Effector CD4-positive, alpha-beta T cell (primary cell): ENCODE measurements around the gene CAPN6. TPM values are rescaled to one million over a fixed set of nuclear protein-coding genes. Genes with fewer than 3 reads are reported as not detected.

Experiments used
- DNase-seq: peaks from one replicate; pipeline ENCODE4 v3.0.0-alpha.2; 2020
- total RNA-seq: gene quantifications from one replicate; lab custom pipeline; 2026; lab: John Stamatoyannopoulos, UW

Gene CAPN6, protein sequence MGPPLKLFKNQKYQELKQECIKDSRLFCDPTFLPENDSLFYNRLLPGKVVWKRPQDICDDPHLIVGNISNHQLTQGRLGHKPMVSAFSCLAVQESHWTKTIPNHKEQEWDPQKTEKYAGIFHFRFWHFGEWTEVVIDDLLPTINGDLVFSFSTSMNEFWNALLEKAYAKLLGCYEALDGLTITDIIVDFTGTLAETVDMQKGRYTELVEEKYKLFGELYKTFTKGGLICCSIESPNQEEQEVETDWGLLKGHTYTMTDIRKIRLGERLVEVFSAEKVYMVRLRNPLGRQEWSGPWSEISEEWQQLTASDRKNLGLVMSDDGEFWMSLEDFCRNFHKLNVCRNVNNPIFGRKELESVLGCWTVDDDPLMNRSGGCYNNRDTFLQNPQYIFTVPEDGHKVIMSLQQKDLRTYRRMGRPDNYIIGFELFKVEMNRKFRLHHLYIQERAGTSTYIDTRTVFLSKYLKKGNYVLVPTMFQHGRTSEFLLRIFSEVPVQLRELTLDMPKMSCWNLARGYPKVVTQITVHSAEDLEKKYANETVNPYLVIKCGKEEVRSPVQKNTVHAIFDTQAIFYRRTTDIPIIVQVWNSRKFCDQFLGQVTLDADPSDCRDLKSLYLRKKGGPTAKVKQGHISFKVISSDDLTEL
- not detected for total RNA-seq

DNA sequence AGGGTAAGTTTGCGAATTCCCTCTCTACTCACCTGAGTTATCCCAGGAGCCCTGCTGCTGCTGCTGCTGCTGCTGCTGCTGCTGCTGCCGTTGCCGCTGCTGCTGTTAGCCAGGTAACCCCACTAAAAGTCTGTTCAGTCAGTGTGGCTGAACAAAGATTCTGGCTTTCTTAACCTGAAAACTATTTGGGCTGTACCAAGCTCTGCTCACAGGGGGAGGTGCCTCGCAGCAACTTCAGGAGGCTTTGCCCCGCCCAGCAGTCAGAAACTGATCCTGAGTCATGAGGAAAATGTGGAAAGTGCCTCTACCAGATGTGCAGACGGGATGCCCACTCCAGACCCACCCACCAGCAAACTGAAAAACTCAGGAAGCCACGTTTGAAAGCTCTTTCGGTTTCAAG lies at the start of gene CAPN6:
TSS of gene CAPN6 (minus strand) at position 145 of the 400 bp plus-strand sequence. CDS start 6,547 bp downstream, outside the sequence.
- no peak for DNase-seq

DNA sequence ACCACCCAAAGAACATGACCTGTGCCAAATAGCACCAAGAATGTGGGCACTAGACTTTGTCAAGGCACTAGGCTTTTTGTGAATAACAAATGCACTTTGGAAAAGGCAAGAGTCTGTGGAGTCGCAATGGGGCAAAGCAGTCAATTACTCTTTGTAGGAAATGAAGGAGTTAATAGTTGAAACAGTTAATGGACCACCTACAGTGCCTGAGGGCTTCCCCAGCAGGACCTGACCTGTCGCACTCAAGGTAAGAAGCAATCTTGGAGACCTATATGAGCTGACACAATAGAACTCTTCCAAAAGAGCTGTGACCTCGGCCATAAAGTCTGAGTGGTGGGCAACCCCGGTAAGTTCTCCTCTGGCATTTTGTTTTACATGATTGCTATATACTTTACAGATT lies 49.2 kb upstream of the CAPN6 start:
- DNase-seq = no peak

DNA sequence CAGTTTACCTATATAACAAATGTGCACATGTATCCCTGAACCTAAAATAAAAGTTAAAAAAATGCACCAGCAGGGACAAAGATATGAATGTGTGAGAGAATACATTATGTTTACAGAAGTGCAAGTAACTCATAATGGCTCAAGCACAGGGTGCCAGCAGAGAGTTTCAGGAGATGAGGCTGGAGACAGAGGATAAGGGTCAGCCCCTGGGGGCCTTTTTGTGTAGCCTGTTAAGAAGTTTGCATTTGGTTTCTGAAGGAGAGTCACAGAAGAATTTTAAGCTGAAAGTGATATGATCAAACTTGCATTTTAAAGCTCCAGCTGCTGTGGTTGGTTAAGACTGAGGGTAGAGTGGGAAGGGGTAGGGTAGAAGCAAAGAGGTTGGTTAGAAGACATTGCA lies 48.6 kb upstream of the CAPN6 start:
- DNase-seq = no peak

DNA sequence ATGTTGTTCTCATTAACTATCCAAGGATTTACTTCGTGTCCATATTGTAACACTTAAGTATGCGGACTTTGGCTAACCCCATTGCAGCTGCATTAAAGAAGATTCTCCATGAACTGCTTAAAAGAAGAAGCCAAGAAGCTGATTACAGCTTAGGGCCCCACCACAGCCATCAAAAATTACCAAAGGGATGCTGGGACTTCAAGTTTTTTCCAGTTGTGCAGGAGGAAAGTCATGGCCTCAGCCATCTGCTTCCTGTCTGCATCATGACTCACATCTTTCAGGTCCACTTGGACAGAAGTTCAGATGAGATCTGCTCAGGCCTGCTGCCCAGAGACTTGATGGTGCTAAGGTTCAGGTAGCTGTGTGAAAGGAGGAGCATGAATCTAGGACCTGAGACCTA lies 38.8 kb upstream of the CAPN6 start:
- no peak for DNase-seq

DNA sequence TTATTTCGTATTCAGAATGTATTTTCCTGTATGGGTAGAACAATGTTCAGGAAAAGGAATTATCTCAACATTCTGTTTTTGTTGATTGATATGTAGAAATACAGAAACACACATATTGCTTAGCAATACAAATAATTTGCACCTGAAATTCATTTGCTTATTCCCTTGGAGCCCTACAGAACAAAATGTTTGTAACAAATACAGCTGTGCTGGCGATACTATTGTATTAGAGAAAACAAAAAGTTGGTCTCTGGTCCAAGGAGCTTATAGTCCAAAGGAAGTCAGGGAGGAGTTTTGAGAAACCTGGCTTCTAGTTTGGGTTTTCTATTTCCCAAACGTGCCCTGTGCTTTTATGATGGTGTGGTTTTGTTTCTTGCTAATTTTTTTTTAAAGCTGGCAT lies 37.8 kb upstream of the CAPN6 start:
- no peak for DNase-seq

DNA sequence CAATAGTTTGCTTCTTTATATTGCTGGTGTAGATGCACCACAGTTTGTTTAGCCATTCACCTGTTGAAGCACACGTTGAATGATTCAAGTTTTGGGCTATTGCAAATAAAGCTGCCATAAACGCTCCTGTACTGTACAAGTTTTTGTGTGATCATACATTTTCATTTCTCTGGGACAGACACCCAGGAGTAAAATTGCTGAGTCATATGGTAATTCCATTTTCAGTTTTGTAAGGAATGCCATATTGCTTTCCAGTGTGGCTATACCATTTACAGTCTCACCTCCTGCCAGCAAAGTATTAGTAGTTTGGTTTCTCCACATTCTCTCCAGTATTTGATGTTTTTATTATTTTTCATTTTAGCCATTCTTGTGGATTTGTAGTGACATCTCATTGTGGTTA lies 32.0 kb upstream of the CAPN6 start:
- DNase-seq = no peak

DNA sequence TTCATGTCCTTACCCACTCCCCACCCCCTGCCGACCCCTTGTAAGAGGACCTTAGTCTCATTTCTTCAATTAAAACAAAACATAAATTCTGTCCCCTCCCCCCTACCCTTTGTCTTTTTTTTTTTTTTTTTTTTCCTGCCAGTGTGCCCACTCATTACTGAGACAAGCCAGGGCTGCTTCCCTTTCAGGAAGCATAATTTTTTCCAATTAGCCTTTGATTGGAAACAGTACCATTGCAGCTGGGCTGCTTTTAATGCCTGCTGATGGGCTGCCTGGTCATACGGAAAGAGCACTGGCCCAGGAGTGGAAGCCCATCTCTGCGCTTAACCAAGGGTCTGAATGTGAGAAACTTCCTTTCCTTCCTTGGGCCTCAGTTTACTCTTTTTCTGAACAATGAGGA lies 18.6 kb upstream of the CAPN6 start:
- no peak for DNase-seq

DNA sequence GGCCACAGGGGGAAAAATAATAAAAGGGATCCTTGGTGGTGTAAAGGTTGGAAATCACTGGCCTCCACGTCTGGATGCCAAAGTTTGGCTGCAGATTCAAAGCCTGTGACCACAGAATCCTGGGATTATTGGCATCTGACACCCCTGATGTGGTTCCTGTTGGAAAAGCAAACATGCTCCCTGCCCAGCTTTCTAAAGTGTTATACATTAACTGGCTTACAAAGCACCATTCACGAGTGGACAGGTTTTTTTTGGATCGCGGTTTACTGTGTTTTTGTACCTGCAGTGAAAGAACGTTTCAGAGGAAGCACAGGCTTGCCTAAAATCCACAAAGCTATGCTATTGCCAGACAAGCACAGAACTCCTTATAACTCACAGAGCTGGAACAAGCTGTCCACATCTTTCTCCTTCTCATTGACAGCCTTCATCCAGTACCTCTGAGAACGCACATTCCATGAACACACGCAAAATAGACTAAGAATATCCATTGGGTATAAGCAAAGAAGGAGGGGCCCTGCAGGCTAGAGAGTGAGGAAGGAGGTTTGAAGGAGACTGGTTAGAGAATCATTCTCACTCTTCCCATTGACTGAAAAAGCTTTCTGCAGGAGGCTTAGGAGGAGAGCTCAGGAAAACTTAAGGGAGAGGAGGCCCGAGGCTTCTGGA lies 14.5 kb upstream of the CAPN6 start:
- DNase-seq = no peak

DNA sequence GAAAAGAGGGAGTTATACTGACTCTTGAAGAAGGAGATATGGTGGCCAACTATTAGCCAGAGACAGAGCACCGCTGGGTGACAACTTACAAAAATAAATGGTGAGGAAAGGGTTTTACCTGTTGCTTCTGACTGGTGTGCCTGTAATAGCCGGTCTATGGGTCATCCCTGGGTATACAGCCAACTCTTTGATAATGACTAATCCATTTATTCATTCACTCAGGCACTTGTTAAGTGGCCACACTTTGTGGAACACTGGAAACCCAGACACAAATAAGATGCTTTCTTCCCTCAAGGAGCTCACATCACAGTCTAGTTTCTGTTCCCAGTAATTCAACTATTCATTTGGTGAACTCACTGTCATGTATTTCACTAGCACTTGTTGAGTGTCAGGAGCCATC lies 13.2 kb upstream of the CAPN6 start:
- no peak for DNase-seq

DNA sequence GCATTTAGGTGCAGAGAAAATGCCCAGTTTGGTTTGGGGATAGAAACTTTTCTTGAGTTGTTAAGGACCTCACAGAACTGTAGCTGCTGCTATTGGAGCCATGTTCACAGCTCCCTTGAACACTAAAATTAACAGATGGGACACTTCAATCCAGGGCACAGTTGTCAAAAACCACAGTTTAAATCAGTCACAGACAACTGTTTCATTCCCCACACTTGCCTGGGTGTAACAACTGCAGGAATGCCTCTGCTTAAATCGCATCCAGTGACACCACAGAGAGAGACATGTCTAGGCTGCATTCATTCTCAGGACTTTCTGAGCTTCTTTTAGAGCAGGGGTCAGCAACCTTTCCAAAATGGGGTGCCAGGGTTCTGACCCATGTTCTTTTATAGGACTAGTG lies 12.7 kb upstream of the CAPN6 start:
- DNase-seq = no peak

DNA sequence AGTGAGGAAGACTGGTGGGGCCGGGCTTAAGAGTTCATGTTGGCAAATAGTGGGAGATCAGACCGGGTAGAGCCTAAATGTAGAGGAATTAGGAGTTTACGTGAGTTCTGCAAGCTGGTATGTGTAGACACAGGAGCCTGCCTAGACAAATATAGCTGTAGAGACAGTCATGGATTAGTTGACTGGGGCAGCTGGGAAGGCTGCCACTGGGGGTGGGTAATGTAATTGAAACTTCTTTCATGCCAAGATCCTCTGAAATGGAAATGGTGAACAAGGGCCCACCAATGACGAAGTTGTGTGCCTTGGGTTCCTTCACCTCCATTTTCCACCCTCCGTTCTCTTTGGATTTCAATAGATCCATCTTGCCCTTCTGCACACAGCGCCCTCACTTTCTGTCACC lies 11.9 kb upstream of the CAPN6 start:
- no peak for DNase-seq

DNA sequence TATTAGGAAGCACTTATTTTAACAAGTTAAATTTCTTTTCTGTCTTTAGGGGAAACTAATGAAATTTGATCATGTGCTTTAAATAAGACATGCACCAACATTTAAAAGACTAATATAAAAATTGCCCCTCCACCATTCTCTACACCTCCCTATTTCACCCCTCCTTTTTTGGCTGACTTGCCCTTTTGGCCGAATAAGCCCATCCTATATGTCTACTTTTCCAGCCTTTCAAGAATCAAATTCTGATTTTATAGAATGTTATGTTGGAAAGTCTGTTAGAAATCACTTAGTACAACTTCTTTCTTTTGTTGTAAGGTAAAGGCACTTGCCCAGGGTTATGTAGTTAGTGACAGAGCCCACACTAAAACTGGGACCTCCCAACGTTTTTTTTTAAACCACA lies 1.8 kb downstream of the CAPN6 start:
- DNase-seq = no peak

DNA sequence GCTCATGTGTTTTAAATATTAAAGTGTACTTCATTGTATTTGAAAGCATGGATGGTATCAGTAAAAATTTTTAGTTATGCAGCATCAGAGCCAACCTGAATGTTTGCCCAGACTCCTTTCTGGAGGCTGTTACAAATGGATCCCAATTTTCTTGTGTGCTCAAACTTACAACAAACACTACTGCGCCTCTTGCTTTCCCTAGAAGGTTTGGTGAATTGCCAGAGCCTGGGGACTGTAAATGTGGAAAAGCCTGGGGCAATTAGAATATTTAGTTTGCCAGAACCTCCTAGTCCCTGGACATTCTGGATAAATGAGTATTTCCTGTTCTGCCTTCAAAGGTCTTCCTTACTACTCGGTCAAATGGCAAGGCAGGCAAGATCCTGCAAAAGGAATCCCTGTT lies 4.8 kb downstream of the CAPN6 start:
- no peak for DNase-seq

DNA sequence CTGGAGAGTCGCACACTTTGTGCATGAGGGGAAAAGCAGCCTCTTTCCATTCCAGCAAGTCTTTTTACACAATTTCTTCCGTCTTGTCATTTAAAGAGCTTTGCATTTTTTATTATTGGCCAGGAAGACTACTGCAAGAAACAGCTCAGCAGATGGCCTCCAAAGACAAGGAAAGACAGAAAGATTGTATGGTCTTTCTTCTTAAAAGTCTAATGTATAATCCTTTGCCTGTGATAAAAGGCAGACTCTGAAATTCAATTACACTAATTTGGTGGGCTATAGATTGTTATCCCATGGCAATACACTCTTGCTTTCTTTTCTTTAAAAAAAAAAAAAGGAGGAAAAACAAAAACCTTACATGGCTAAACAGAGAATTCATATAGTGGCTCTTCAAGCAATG lies 5.9 kb downstream of the CAPN6 start:
- DNase-seq = no peak

DNA sequence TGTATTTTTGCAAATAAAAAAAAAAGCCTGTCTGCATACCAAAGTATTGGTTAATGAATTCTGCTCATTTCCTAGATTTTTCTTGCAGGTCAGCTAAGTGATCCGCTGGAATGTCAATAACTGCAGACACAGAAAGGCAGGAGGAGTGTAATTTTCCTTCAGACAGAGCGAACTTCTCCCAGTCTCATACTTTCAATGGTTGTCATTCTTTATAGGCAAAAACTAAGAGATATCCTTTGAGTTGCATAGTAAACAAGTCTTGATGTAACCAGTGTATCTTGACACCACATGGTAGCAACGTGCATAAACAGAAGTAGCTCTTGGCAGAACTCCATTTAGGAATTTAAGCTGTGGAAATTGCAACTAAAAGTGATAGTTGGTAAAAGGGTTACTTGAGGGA lies 8.2 kb downstream of the CAPN6 start:
- DNase-seq = no peak

DNA sequence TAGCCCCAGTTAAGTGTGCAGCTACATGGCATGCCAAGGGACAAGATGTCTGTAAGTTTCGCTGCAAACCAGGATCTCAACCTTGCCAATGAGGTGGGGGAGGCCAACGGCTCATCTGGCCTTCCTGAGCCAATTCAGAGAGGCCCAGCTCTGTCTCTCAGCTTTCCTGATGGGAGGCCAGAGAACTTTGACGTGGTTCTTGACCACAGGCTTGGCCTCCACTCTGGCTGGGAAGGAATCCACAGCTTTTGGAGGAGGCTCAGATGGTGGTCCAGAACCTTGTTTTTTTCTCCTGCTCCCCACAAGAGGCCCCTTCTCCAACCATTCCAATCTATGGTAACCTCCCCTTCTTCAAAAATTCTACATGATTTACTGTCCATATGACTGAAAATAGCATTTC lies 9.8 kb downstream of the CAPN6 start:
- DNase-seq = no peak

DNA sequence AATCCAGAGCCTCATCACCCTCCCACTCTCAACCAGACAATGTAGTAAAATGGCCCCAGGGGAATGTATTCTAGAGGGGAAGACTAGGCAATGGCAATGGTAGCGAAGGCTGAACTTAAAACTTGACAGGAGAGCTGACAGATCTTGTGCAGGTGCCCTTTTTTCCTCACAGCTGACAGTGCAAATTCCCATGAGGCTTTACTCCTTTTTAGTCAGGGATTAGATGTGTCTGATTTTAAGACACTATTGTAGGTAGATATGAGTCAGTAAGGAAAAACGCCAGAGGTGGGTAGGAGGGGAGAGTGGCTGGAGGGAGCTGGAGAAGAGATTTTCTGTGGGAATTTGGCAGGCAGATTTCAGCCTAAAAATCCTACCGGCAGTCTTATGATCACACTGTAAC lies 10.7 kb downstream of the CAPN6 start:
- no peak for DNase-seq

DNA sequence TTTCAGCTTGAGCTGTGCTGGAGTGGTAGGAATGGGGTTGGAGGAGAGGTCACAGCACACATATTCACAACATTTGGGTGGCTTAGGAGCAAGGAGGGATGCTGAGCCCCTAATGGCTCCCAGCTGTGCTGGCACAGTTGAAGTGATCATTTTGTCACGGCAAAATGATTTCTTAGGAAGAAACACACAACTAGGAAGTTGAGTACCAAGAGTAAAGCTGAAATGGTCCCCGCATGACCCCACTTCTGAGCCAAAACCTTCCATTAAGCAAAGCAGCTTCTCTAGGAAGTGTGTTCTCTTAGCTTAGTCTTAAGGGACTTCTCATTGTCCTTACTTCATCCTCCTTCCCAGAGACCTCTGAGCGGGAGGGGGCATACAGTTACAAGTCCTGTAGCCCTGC lies 12.6 kb downstream of the CAPN6 start:
- no peak for DNase-seq

DNA sequence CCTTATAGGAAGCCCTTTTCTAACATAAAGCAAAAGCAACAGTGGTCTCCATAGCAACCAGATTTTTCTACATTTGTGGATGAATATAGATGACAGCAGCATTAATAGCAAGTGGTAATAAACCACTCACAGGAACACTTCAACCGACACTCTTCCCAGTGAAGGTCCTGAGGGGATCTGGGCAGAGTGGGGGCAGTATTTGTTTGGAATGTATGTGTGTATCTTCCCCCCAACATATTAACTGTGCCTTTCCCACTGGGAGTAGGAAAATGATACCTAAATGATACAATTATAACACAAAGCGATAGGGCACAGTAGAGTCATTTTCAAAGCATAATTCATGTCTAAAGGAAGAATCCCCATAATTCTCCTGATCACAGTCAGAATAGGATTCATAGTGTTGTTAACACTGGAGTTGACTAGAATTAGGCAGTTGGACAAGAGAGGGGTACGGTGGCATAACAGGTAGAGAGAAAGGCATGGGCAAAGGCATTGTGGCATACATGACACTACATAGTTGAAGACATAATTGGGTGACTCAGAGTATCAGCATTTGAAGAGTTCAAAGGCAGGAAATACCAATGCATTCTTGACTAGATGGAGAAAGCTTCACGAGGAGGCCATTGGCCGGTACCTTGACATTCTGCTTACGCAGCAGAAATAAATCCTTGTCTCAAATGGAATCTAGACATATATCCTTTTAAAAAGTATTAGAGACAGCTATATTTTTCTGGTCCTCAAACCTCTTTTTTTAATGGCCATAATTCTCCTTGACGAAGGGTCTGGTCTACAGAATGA lies 15.2 kb downstream of the CAPN6 start:
- DNase-seq = no peak

DNA sequence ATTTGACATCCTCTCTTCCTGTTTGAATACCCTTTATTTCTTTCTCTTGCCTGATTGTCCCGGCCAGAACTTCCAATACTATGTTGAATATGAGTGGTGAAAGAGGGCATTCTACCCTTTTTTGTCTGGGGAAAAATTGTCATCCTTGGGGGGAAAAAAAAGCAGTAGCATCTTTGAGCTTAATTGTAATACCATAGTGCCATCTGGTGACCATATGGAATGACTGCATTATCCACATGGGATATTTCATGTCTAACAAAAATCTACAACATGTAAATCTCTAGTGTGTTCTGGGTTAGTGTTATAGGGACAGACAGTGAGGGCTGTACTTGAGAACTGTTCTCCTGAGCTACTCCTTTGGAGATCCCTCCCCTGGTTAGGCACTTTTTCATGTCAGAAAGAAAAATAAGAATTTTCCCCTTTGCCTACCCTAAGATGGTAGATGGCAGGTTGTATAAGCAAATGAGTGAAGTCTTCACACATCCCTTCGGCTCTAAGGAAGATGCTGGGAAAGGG lies 26.0 kb downstream of the CAPN6 start:
- no peak for DNase-seq

DNA sequence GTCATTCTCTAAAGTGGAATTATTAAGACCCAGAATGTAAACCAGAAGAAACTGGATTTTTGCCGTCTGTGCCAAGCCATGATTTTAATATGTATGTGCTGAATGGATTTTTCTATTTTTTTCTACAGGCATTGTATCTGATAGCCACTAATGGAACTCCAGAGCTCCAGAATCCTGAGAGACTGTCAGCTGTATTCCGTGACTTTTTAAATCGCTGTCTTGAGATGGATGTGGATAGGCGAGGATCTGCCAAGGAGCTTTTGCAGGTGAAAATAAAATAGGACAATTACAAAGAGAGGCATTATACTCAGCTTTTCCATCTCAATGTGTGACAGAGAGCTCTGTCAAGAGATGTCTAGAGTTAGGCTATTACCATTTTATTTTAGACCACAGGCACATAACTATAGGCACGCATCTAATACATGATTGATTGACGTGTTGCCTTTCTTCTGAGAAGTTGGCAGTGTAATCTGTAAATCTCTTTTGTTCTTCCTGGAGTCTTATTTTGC lies 53.9 kb downstream of the CAPN6 start:
- DNase-seq = no peak

DNA sequence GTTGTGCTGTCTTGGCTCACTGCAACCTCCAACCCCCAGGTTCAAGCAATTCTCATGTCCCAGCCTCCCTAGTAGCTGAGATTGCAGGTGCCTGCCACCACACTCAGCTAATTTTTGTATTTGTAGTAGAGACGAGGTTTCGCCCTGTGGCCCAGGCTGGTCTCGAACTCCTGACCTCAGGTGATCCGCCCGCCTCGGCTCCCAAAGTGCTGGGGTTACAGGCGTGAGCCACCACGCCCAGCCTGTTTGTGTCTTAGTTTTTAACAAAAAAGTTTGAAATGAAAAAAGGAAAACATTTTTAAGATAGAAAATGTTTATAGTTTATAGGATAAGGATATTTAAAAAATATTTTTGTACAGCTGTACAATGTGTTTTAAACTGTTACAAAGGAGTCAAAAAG lies 62.4 kb downstream of the CAPN6 start:
- no peak for DNase-seq

DNA sequence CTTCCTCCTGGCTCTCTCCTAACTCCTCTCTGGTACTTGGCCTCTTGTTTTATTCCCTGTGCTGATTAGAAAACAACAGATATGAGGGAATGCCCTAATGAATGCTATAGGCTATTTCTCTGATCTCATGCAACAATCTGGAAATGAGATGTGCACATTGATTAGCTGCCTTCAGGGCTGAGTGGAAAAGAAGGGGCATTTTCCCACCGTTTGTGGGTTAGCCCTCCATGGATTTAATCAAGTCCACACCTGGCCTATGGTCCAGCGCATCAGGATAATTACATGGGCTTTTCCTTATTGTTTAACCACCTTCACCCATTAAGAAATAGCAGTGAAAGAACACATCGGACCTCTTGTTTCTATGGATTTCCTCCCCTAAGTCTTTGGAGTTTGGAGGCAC lies 70.0 kb downstream of the CAPN6 start:
- DNase-seq = no peak
